ENCODE measurements around the gene PAWR.

- no peak for TF ChIP-seq SP1 (CRISPR knock-in tag; IDR thresholded peaks at IDR 0.05)
- no peak for TF ChIP-seq ZNF668 (CRISPR knock-in tag; IDR thresholded peaks at IDR 0.05)
- no peak for TF ChIP-seq ELF2 (CRISPR knock-in tag; IDR thresholded peaks at IDR 0.05)
- TF ChIP-seq EP300 (IDR thresholded peaks at IDR 0.05; ENCODE audit: low read length): no peak
- TF ChIP-seq SAFB (IDR thresholded peaks at IDR 0.05; ENCODE audit: borderline replicate concordance, low read depth, low read length): no peak
Observed at GRCh38 chr12:79563021-79563740, 127.6 kb downstream of the PAWR start.

Data from K562 (cell line).